H1 (cell line): ENCODE measurements around the gene VAX1. TPM values are rescaled to one million over a fixed set of nuclear protein-coding genes. Genes with fewer than 3 reads are reported as not detected.

Experiments used
- CTCF ChIA-PET: fragments of 300-600 bp; sonication (Branson Sonifier 250); formaldehyde crosslinking; loops from one replicate; lab custom pipeline; 2021; ENCODE audit not compliant: partially characterized antibody; lab: Charles Lee
- POLR2A ChIA-PET: fragments of 300-600 bp; sonication (Branson Sonifier 250); formaldehyde crosslinking; loops from one replicate; lab custom pipeline; 2021; ENCODE audit warnings: inconsistent platforms; ENCODE audit not compliant: partially characterized antibody; lab: Charles Lee
- DNase-seq, 2 experiments: peaks; one replicate each; pipeline versions ENCODE4 v3.0.0 to v3.0.0-alpha.2; 2010 to 2022; ENCODE audit warnings: low spot score in 2 of 2, low read depth in 1 of 2, mixed read lengths in 1 of 2
- FAIRE-seq: peaks from 2 replicates; lab custom pipeline; 2011; peaks lifted over from hg19 to GRCh38; lab: Jason Lieb, UNC
- H2AFZ ChIP-seq: 2 replicates; pipeline ENCODE4 v1.8.1; 2012; ENCODE audit warnings: low read length, inconsistent platforms
- H2AK5ac ChIP-seq: 2 replicates; pipeline ENCODE4 v1.6.1; 2013; ENCODE audit warnings: low read depth, low read length
- H2BK120ac ChIP-seq: replicated peaks from 2 replicates; pipeline ENCODE3; 2013; ENCODE audit warnings: low read depth, low read length, inconsistent platforms
- H2BK12ac ChIP-seq: 2 replicates; pipeline ENCODE4 v1.6.1; 2013; ENCODE audit warnings: low read depth, low read length
- H2BK15ac ChIP-seq: 2 replicates; pipeline ENCODE4 v1.6.1; 2013; ENCODE audit warnings: low read length
- H2BK20ac ChIP-seq: 2 replicates; pipeline ENCODE4 v1.6.1; 2013; ENCODE audit warnings: low read length
- H2BK5ac ChIP-seq: 2 replicates; pipeline ENCODE4 v1.6.1; 2013; ENCODE audit warnings: low read depth, low read length
- H3K14ac ChIP-seq: 2 replicates; pipeline ENCODE4 v1.6.1; 2013; ENCODE audit warnings: inconsistent platforms; ENCODE audit not compliant: insufficient read length
- H3K18ac ChIP-seq: 2 replicates; pipeline ENCODE4 v1.6.1; 2013; ENCODE audit warnings: low read length; ENCODE audit errors: extremely low read depth
- H3K23ac ChIP-seq: 2 replicates; pipeline ENCODE4 v1.6.1; 2013; ENCODE audit warnings: inconsistent platforms; ENCODE audit not compliant: insufficient read length
- H3K23me2 ChIP-seq: 2 replicates; pipeline ENCODE4 v1.6.1; 2013; ENCODE audit warnings: low read depth, low read length
- H3K27ac ChIP-seq: 2 replicates; pipeline ENCODE4 v1.6.1; 2011; ENCODE audit warnings: low read depth, low read length, inconsistent platforms
- H3K27me3 ChIP-seq, 4 experiments: replicated peaks in 1 of 4; 1 replicate in 1 of 4; 2 replicates in 3 of 4; pipeline versions ENCODE4 v1.6.1 to v1.8.1; 2011 to 2013; ENCODE audit warnings: low read length in 3 of 4, mild to moderate bottlenecking in 3 of 4, inconsistent platforms in 2 of 4, mixed read lengths in 2 of 4, moderate library complexity in 1 of 4; ENCODE audit not compliant: control insufficient read depth in 3 of 4, insufficient read depth in 3 of 4; ENCODE audit errors: extremely low read depth in 1 of 4
- H3K36me3 ChIP-seq, 4 experiments: 2 replicates each; pipeline versions ENCODE4 v1.6.1 to v1.8.1; 2011 to 2013; ENCODE audit warnings: mild to moderate bottlenecking in 4 of 4, low read length in 3 of 4, moderate library complexity in 2 of 4, control low read depth in 1 of 4, inconsistent platforms in 1 of 4; ENCODE audit not compliant: insufficient read depth in 4 of 4, control insufficient read depth in 2 of 4
- H3K4ac ChIP-seq: replicated peaks from 2 replicates; pipeline ENCODE3; 2013; ENCODE audit warnings: low read length, low read depth, mixed read lengths, inconsistent platforms; ENCODE audit not compliant: insufficient read length
- H3K4me1 ChIP-seq, 4 experiments: replicated peaks in 1 of 4; 1 replicate in 1 of 4; 2 replicates in 3 of 4; pipeline versions ENCODE4 v1.6.1 to v1.8.1; 2011 to 2013; ENCODE audit warnings: low read length in 3 of 4, inconsistent platforms in 2 of 4, mixed read lengths in 1 of 4; ENCODE audit not compliant: insufficient read depth in 4 of 4, control insufficient read depth in 3 of 4
- H3K4me2 ChIP-seq, 2 experiments: 2 replicates each; pipeline versions ENCODE4 v1.6.1 to v1.8.1; 2011 to 2013; ENCODE audit warnings: low read depth in 2 of 2, low read length in 2 of 2, control low read depth in 1 of 2, inconsistent platforms in 1 of 2, mild to moderate bottlenecking in 1 of 2; ENCODE audit not compliant: insufficient read depth in 1 of 2
- H3K4me3 ChIP-seq, 4 experiments: fragments of 200-600, 300-600 bp in 1 of 4; sonication (generic), shearing (Covaris generic), sonication (Bioruptor Twin) in 1 of 4; 2 replicates each; pipeline versions ENCODE4 v1.5.1 to v1.8.1; 2011 to 2016; ENCODE audit warnings: low read length in 4 of 4, low read depth in 3 of 4, control low read depth in 2 of 4, inconsistent platforms in 2 of 4, mild to moderate bottlenecking in 2 of 4, mixed read lengths in 1 of 4, moderate library complexity in 1 of 4; ENCODE audit not compliant: insufficient read depth in 2 of 4; ENCODE audit errors: extremely low read depth in 1 of 4
- H3K56ac ChIP-seq: replicated peaks from 2 replicates; pipeline ENCODE3; 2013; ENCODE audit warnings: low read depth, mild to moderate bottlenecking, mixed read lengths, low read length, inconsistent platforms; ENCODE audit not compliant: insufficient read length
- H3K79me1 ChIP-seq: 2 replicates; pipeline ENCODE4 v1.6.1; 2013; ENCODE audit warnings: low read depth, low read length, control low read depth
- H3K79me2 ChIP-seq, 2 experiments: 2 replicates each; pipeline versions ENCODE4 v1.6.1 to v1.8.1; 2012 to 2013; ENCODE audit warnings: low read length in 2 of 2, mild to moderate bottlenecking in 2 of 2, inconsistent platforms in 1 of 2; ENCODE audit not compliant: insufficient read depth in 2 of 2, control insufficient read depth in 1 of 2
- H3K9ac ChIP-seq, 4 experiments: replicated peaks in 1 of 4; 1 replicate in 1 of 4; 2 replicates in 3 of 4; pipeline versions ENCODE4 v1.6.1 to v1.8.1; 2011 to 2013; ENCODE audit warnings: low read depth in 3 of 4, low read length in 3 of 4, control low read depth in 2 of 4, mild to moderate bottlenecking in 2 of 4, moderate library complexity in 2 of 4, inconsistent platforms in 1 of 4; ENCODE audit errors: extremely low read depth in 1 of 4
- H3K9me3 ChIP-seq, 2 experiments: 2 replicates each; pipeline versions ENCODE4 v1.6.1 to v1.8.1; 2012 to 2013; ENCODE audit warnings: mild to moderate bottlenecking in 2 of 2, moderate library complexity in 2 of 2, control low read depth in 1 of 2, inconsistent platforms in 1 of 2, low read depth in 1 of 2, low read length in 1 of 2, mixed read lengths in 1 of 2; ENCODE audit not compliant: insufficient read depth in 2 of 2
- H4K20me1 ChIP-seq, 2 experiments: replicated peaks in 1 of 2; 2 replicates each; pipeline versions ENCODE3 to v1.8.1; 2011 to 2013; ENCODE audit warnings: inconsistent platforms in 2 of 2, low read length in 2 of 2, mild to moderate bottlenecking in 1 of 2; ENCODE audit not compliant: insufficient read depth in 2 of 2, control insufficient read depth in 1 of 2
- H4K5ac ChIP-seq: 2 replicates; pipeline ENCODE4 v1.6.1; 2013; ENCODE audit warnings: low read length, low read depth, mixed read lengths, inconsistent platforms; ENCODE audit not compliant: insufficient read length
- H4K8ac ChIP-seq: 2 replicates; pipeline ENCODE4 v1.8.0; 2013; ENCODE audit warnings: mild to moderate bottlenecking, moderate library complexity, low read length, inconsistent platforms; ENCODE audit not compliant: insufficient read depth; ENCODE audit errors: extremely low read depth
- H4K91ac ChIP-seq: replicated peaks from 2 replicates; pipeline ENCODE3; 2013; ENCODE audit warnings: low read length, mixed read lengths, inconsistent platforms; ENCODE audit not compliant: insufficient read length
- CTBP2 ChIP-seq: IDR thresholded peaks from 2 replicates; pipeline ENCODE4 v1.7.0; 2011; ENCODE audit warnings: borderline replicate concordance, mild to moderate bottlenecking, moderate library complexity, mixed read lengths, low read length; ENCODE audit not compliant: insufficient read depth, insufficient read length
- EZH2 ChIP-seq: fragments of 200-600 bp; sonication (generic); IDR thresholded peaks from 2 replicates; pipeline ENCODE4 v1.7.1; 2012; ENCODE audit warnings: low read depth, mild to moderate bottlenecking, moderate library complexity, low read length, inconsistent platforms; ENCODE audit not compliant: severe bottlenecking
- GTF2F1 ChIP-seq: IDR thresholded peaks from 2 replicates; pipeline ENCODE4 v1.6.1; 2012; ENCODE audit warnings: low read depth, low read length, improper control_type of control experiment, borderline replicate concordance
- KDM4A ChIP-seq: IDR thresholded peaks from one replicate; pipeline ENCODE4 v1.7.1; 2012; ENCODE audit warnings: low read depth, mild to moderate bottlenecking, moderate library complexity, low read length, inconsistent platforms; ENCODE audit not compliant: severe bottlenecking
- RNF2 ChIP-seq: fragments of 200-900, 300-1000 bp; sonication (generic); IDR thresholded peaks from 2 replicates; pipeline ENCODE4 v1.7.1; 2016; ENCODE audit warnings: borderline replicate concordance, low read depth, mild to moderate bottlenecking, antibody characterized with exemption, low read length; ENCODE audit not compliant: poor library complexity, severe bottlenecking; ENCODE audit errors: missing control alignments
- SIN3A ChIP-seq, 2 experiments: IDR thresholded peaks in 1 of 2; conservative IDR thresholded peaks in 1 of 2; 2 replicates each; pipeline ENCODE4 v1.6.1; 2011 to 2012; ENCODE audit warnings: low read length in 2 of 2, improper control_type of control experiment in 1 of 2, low read depth in 1 of 2, mild to moderate bottlenecking in 1 of 2
- SP4 ChIP-seq: IDR thresholded peaks from 2 replicates; pipeline ENCODE4 v1.6.1; 2012; ENCODE audit warnings: low read length, inconsistent platforms
- WGBS, 2 experiments: shearing (Covaris generic) in 1 of 2; methylation state at CpG; one replicate each; pipeline versions ENCODE4 v1.1.6 to v1.1.7; 2013 to 2015; ENCODE audit warnings: low lambda C conversion rate in 2 of 2, mixed read lengths in 2 of 2, inconsistent platforms in 1 of 2, low coverage in 1 of 2, missing lambda C conversion rate in 1 of 2; ENCODE audit not compliant: insufficient replicate concordance in 2 of 2, insufficient coverage in 1 of 2, insufficient read length in 1 of 2; ENCODE audit errors: extremely low coverage in 1 of 2, missing lambda C conversion rate in 1 of 2; 5-methylcytosine and 5-hydroxymethylcytosine counted together
- polyA plus RNA-seq, 7 experiments: library from polyadenylated mRNA; depleted of rRNA in 3 of 7; stranded (reverse) in 5 of 7; unstranded in 2 of 7; fragments of >200 nt in 5 of 7; fragments of 200-250 nt in 2 of 7; gene quantifications; 1 replicate in 5 of 7; 2 replicates in 1 of 7; 4 replicates in 1 of 7; pipeline versions ENCODE4 v1.2.1 to v1.2.3, GENCODE V29; 2011 to 2013; ENCODE audit warnings: missing spikeins in 2 of 7, mixed read lengths in 2 of 7
- total RNA-seq: library from RNA; stranded (reverse); fragmentation: NEBNext Ultra II Directional; extraction: Animal tissue kit (Norgen Biotek cat#: 25700); gene quantifications from 2 replicates; pipeline ENCODE4 v1.2.1, GENCODE V29; 2021
- TF ChIP-seq, protein P1 (sequence below): IDR thresholded peaks from 2 replicates; pipeline ENCODE4 v1.6.1; 2012; ENCODE audit warnings: inconsistent platforms
- TF ChIP-seq, protein P2 (sequence below): IDR thresholded peaks from 2 replicates; pipeline ENCODE4 v1.6.1; 2012; ENCODE audit warnings: inconsistent platforms

VAX1 gene
- total and polyA plus RNA-seq, 2 of the 8 experiments (the other 6 are each of a cell fraction or from before 2014, with no cell fraction given) = not detected

DNA sequence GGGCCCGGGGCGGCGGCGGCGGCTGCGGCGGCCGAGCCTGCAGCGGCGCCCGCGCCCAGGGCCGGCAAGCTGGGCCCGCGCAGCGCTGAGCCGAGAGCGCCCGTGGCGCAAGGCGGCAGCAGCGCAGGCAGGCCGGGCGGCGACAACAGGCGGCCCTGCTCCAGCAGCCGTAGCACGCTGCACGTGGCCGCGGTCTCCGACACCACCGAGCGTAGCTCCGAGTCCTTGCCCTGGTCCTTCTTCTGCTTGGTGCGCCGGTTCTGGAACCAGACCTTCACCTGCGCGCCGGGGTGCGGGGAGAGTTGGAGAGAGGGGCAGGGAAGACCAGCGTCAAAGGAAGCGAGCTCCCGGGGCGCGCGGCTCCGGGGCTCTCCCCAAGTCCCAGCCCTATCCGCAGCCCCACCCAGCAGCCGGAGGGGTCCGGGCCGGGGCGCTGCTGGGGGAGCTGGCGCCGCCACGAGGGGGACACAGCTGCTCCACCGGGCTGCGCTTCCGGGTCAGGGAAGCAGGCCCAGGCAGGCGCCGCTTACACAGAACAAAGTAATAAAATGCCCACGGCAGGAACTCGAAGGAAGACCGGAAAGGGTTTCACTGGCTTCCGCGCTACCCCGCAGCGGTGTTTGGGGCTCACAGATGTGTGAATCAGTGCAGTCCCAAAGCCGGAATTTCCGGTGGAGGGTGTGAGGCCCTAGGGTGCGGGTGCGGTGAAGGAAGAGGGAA, 3.6 kb downstream of the VAX1 start:
- Histone ChIP-seq H4K91ac (no peak overlapping the region), H2BK12ac (no peak overlapping the region), H4K20me1 (peaks cover 10 to 12% of the 10 kb centered on the region in 2 experiments), H3K27ac (no peak overlapping the region), H2AK5ac (no peak overlapping the region), H3K14ac (no peak overlapping the region), H3K56ac (no peak overlapping the region), H3K79me2 (no peaks in the 10 kb centered on the region), H3K9ac (no peak overlapping the region), H2BK120ac (no peak overlapping the region), H3K18ac (peak overlapping the region; percentile 75; the same call in 1 of the 2 replicates), H3K9me3 (no peaks in the 10 kb centered on the region), H3K4me3 (peak overlapping the region; percentile 11 to 55 (median 26); a peak in 6 of 8 replicates), H3K4me1 (peaks cover 6 to 38% (median 17%) of the 10 kb centered on the region in 4 experiments), H3K23ac (no peak overlapping the region), H3K79me1 (no peaks in the 10 kb centered on the region), H4K8ac (no peak overlapping the region), H4K5ac (no peak overlapping the region), H2BK5ac (no peak overlapping the region), H3K27me3 (peaks cover 94 to 100% (median 99%) of the 10 kb centered on the region in 4 experiments), H2BK20ac (no peak overlapping the region), H3K4me2 (peak overlapping the region; percentile 63 to 78), H2BK15ac (no peak overlapping the region; the same call in 1 of the 2 replicates), H2AFZ (no peak overlapping the region), H3K4ac (no peak overlapping the region), H3K23me2 (peaks cover 7% of the 10 kb centered on the region; the same call in 1 of the 2 replicates), H3K36me3 (peaks cover 0 to 7% (median 0%) of the 10 kb centered on the region in 4 experiments; a peak in 1 of 8 replicates)
- 2% methylated on average over 39 of the region's 72 CpGs; no CpG with 5 or more reads in 1 of the 2 experiments for WGBS, 2 experiments
- ChIA-PET CTCF (interaction anchor here (0.7 to 13.8 kb wide), 17 partner anchors 8 to 412 kb away, joined by 3 to 212 read pairs (median 4); no protein-coding TSS in a partner anchor), POLR2A (interaction anchor here (1.1 to 4.5 kb wide), 4 partner anchors 25 to 398 kb away, joined by 3 to 24 read pairs (median 8); no protein-coding TSS in a partner anchor)
- DNase-seq (peak in 1 of 2 experiments; percentile 73), FAIRE-seq (no peak)
- TF ChIP-seq, protein P1, sequence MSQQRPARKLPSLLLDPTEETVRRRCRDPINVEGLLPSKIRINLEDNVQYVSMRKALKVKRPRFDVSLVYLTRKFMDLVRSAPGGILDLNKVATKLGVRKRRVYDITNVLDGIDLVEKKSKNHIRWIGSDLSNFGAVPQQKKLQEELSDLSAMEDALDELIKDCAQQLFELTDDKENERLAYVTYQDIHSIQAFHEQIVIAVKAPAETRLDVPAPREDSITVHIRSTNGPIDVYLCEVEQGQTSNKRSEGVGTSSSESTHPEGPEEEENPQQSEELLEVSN = peak; percentile 83
- TF ChIP-seq SIN3A (conservative IDR thresholded peaks at IDR 0.05 in 1 of 2, IDR thresholded peaks at IDR 0.05 in 1 of 2; ENCODE audit: low read depth in 1 of 2, low read length in 2 of 2) = 0 out of 4 replicates have a peak, but pooled peaks of 1 of the 2 experiments have one; percentile 47
- peak; percentile 94 for TF ChIP-seq RNF2
- TF ChIP-seq KDM4A = peak; percentile 66
- peak; percentile 98 for TF ChIP-seq EZH2
- TF ChIP-seq SP4 = no peak
- no peak for TF ChIP-seq GTF2F1
- peak; percentile 91 for TF ChIP-seq CTBP2
- TF ChIP-seq, protein P2, sequence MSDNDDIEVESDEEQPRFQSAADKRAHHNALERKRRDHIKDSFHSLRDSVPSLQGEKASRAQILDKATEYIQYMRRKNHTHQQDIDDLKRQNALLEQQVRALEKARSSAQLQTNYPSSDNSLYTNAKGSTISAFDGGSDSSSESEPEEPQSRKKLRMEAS = peak; percentile 93
